GM21529 (cell line): ENCODE measurements around the gene TTC39C.

Experiments
- ATAC-seq: cut with Tn5 transposase; IDR thresholded peaks from one replicate; pipeline ENCODE4 v1.9.1; 2021; ENCODE audit not compliant: unreplicated experiment

Gene TTC39C

GRCh38 chr18:24075767-24076597, 61.4 kb downstream of the TTC39C start:
- ATAC-seq: peak; percentile 94

GRCh38 chr18:24076950-24077349, 62.4 kb downstream of the TTC39C start:
- ATAC-seq: no peak

GRCh38 chr18:24078391-24078790, 63.8 kb downstream of the TTC39C start:
- ATAC-seq: no peak

DNA sequence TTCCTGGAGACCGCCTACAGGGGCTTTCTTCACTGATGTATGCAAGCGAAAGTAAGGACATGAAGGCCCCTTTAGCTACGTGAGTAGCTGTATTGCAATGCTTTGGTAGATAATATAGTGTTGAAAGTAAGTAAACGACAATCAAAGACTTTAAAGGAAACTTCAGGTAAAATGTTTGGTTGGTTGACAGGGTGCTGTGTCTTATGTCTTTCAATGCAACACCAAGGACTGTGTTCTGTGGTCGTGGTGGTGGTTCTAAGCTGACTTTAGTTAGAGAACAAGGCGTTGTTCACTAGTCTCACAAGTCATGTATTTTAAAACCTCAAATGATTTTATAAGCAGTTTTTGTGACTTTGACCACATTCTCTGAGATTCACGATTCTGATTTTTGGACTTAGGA, 66.3 kb downstream of the TTC39C start:
- no peak for ATAC-seq

DNA sequence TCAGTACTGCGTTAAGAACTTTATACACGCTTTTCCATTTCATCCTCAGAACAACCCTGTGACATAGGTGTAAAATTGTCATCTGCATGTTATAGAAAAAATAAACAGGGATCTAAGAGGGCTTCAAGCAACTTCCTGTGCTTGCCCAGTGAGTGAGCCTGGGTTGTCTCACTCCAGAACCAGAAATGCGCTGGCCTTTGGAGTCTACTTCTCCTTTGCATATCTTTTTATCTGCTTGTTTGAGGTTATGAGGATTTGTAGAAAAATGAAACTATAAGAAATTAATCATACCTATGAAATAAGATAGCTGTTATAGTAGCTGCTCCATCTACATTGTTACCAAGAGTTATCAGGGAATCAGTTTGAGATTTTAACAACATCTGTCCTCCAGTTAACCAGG, 69.0 kb downstream of the TTC39C start:
- ATAC-seq: no peak

DNA sequence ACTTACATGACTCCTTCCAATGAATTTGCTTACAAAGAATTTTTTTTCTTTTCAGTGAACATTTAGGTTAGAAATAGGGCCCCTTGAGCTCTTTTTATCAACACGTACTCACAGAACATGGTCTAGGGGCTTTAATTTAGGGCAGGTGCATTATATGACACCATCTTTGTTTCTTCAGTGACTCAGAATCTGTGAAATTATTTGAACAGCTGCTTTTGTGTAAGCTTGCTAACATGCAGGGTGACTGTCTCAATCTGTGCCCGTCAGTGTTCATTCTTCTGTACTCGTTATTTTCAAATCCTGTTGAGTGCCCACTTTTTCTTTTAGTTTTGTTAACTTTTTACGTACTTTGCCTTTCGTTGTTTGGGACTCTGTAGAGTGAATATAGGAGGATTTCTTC, 71.5 kb downstream of the TTC39C start:
- no peak for ATAC-seq

DNA sequence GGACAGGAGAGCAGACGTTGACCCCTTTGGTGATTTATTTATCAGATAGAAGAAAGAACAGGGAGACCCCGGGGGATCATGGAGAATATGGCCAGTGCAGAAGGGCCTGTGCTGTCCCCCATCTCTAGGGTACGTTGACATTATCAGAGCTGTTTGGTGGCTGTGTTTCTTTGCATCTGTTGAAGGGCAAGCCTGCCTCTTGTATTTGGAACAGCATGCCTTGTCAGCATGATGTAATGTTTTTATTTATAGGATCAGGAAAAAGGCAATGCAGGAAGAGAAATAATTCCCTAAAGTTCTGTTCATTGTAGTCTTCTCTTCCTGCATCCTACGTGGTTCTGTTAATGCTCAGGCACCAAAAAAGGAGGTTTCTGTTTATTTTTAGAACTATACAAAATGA, 74.5 kb downstream of the TTC39C start:
- ATAC-seq: no peak

GRCh38 chr18:24089515-24090337, 75.2 kb downstream of the TTC39C start:
- no peak for ATAC-seq

DNA sequence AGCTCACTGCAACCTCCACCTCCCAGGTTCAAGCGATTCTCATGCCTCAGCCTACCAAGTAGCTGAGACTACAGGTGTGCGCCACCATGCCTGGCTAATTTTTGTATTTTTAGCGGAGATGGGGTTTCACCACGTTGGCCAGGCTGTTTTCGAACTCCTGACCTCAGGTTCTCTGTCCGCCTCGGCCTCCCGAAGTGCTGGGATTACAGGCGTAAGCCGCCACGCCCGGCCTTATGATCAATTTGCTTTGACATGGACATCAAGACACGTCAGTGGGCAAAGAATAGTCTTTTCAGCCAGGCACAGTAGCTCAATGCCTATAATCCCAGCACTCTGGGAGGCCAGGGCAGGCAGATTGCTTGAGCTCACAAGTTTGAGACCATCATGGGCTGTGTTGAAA, 76.3 kb downstream of the TTC39C start:
- ATAC-seq: no peak

- ATAC-seq: no peak
Measured at GRCh38 chr18:24094561-24094960, 80.0 kb downstream of the TTC39C start.

GRCh38 chr18:24095976-24096375, 81.4 kb downstream of the TTC39C start:
- no peak for ATAC-seq

DNA sequence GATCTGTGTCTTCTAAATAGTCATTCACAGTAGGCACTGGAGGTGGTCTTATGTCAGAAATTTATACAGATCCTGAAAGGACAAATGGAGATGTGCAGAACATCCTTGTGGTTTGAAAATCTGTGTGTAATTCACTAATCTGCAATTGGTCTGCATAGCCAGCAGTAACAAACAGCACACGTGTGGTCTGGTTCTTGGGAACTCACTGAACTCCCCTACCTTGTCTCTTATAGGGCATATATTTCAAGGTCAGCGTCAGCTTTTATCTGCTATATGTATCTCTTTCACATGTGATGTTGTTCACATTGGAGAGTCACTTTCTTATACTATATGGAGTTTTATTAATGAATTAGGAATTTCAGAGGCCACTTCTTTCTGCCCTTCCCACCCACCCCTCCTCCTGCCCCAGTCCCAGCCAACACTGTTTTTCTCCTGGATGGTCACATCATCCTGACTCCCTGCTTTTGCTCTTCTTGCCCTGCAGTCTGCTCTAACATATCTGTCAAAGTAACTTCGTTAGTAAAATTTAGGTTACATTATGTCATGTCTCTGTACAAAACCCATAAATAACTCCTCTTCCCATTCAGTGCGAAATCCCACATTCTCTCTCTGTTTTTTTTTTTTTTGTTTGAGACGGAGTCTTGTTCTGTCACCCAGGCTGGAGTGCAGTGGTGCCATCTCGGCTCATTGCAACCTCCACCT, 88.9 kb downstream of the TTC39C start:
- ATAC-seq: no peak

GRCh38 chr18:24104486-24104885, 89.9 kb downstream of the TTC39C start:
- no peak for ATAC-seq

GRCh38 chr18:24108641-24109040, 94.1 kb downstream of the TTC39C start:
- no peak for ATAC-seq

GRCh38 chr18:24111936-24112335, 97.4 kb downstream of the TTC39C start:
- no peak for ATAC-seq

DNA sequence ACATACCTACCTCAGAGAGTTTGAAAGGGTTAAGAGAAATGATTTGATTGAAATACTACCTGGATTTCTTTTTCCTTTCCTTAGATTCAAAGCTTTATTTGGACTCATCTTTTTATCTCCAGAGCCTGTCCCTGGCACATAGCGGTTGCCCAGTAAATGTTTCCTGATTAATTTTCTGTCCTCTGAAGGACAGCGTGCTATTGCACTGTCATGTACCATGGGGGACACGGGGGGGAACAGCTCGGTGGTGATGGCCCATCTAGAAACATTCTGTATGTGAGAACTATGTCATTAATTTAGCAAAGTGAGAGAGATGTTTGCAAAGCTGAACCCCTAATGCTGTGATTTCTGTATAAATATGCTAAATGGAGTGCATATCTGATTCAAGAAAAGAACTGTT, 97.9 kb downstream of the TTC39C start:
- no peak for ATAC-seq

DNA sequence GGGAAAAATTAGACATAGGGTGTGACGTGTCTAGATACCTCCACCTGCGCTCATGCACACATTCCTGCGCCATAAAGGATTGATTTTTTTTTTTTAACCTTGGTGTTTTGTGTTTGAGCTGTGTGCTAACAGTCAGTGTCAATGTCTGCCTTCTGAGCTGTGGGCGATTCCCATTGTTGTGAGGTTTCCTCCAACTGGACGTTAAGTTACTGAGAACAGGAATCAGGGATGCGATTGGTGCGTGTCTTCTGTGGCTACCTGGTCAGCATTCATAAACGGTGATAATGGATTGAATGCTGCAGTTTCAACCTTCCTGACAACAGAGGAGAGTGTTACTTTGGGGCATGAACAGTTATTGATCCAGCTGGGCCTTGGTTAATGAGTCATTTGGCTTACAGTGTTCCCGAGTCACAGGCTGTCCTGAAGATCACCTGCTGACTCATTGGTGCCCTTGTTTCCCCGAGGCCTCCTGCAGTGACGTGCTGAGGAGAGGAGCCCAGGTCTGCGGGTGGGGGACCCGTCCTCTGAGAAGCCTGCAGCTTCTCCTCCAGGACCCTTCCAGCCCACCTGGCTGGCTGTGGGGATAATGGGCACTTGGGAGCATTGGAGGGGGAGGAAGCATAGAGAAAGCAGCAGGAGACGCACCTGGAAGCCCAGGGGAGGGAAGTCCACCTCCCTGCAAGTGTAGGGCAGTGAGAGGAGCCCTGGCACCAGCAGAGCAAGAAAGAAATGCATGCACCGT, 98.5 kb downstream of the TTC39C start:
- ATAC-seq: no peak

- no peak for ATAC-seq
Measured at GRCh38 chr18:24114924-24115549, 100.5 kb downstream of the TTC39C start.

DNA sequence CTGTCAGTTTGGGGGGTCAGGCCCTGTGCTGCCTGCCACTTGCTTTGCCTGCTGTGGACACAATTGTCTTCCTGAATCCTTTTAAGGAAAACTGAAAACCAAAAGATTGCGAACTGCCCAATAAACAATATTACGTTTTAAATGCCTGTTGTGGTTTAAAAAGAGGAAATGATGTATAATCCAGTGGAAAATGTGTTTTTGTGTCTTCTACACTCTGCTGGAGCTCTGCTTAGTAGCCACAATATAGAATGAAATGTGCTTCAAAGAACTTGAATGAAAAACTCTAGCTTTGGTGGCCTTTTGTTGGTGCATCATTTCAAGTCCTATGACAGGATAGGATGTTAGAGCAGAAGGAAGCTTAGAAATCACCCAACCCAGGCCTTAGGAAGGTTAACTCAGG, 101.1 kb downstream of the TTC39C start:
- no peak for ATAC-seq

- ATAC-seq: peak; percentile 84
Measured at GRCh38 chr18:24118750-24119577, 104.4 kb downstream of the TTC39C start.
